Activated naive CD4-positive, alpha-beta T cell treated with anti-CD3 and anti-CD28 coated beads for 36 hours (primary cell): ENCODE measurements around the gene UNC13B. TPM values are rescaled to one million over a fixed set of nuclear protein-coding genes. Genes with fewer than 3 reads are reported as not detected.
"Not testable (repeated sequence)": the region's sequence is repeated elsewhere in the genome, so short reads cannot be mapped to it uniquely, and the experiment has no call there.

Experiments
- CTCF ChIA-PET: fragments of 350-600 bp; sonication (Branson Sonifier 250); formaldehyde crosslinking; loops from one replicate; lab custom pipeline; 2021; ENCODE audit warnings: antibody characterized with exemption; lab: Charles Lee
- DNase-seq: peaks from one replicate; pipeline ENCODE4 v3.0.0-alpha.2; 2020
- H3K27ac Mint-ChIP-seq: one replicate; pipeline ENCODE4 v1.8.0; 2021; ENCODE audit warnings: mild to moderate bottlenecking, mixed read lengths
- H3K27me3 Mint-ChIP-seq: one replicate; pipeline ENCODE4 v1.8.0; 2021; ENCODE audit warnings: low read depth, mixed read lengths
- H3K36me3 Mint-ChIP-seq: one replicate; pipeline ENCODE4 v1.8.0; 2021; ENCODE audit warnings: low read depth, mixed read lengths
- H3K4me1 Mint-ChIP-seq: one replicate; pipeline ENCODE4 v1.8.0; 2021; ENCODE audit warnings: low read depth, mixed read lengths
- H3K4me3 Mint-ChIP-seq: one replicate; pipeline ENCODE4 v1.8.0; 2021; ENCODE audit warnings: mild to moderate bottlenecking, moderate library complexity, mixed read lengths
- H3K9me3 Mint-ChIP-seq: one replicate; pipeline ENCODE4 v1.8.0; 2021; ENCODE audit warnings: mixed read lengths
- intact Hi-C: fragments of 100-400 bp; cut with micrococcal nuclease; formaldehyde crosslinking; loops from one replicate; pipeline ENCODE4 v1.15.1; 2023
- total RNA-seq, 2 experiments: library from RNA; stranded (reverse); gene quantifications; one replicate each; pipeline ENCODE4 v1.2.3, GENCODE V29; 2021

Gene UNC13B
- total RNA-seq, 2 experiments from 2014 or later = 5.4 to 6.4 TPM

GRCh38 chr9:35407846-35408245, 246.0 kb downstream of the UNC13B start:
- no peak for DNase-seq
- intact Hi-C loops = no loop called here
- Mint-ChIP-seq H3K4me3 (no peak overlapping the region), H3K27ac (no peak overlapping the region), H3K36me3 (no peaks in the 10 kb centered on the region), H3K4me1 (no peaks in the 10 kb centered on the region), H3K9me3 (no peaks in the 10 kb centered on the region), H3K27me3 (peaks cover 12% of the 10 kb centered on the region)
- CTCF ChIA-PET = no interaction called here

GRCh38 chr9:35409434-35409833, 247.6 kb downstream of the UNC13B start:
- intact Hi-C loops, H3K9me3 Mint-ChIP-seq, H3K4me3 Mint-ChIP-seq, H3K27ac Mint-ChIP-seq, CTCF ChIA-PET, H3K36me3 Mint-ChIP-seq, DNase-seq, H3K4me1 Mint-ChIP-seq: not testable (repeated sequence)
- H3K27me3 Mint-ChIP-seq = peaks cover 12% of the 10 kb centered on the region

GRCh38 chr9:35414889-35415288, 253.1 kb downstream of the UNC13B start:
- intact Hi-C loops = loop anchor here (2.0 kb wide), 1 partner anchor 298 kb away; no protein-coding TSS in a partner anchor
- DNase-seq = no peak
- H3K36me3 Mint-ChIP-seq = no peaks in the 10 kb centered on the region
- H3K9me3 Mint-ChIP-seq = no peaks in the 10 kb centered on the region
- H3K27me3 Mint-ChIP-seq = peaks cover 9% of the 10 kb centered on the region
- no peak overlapping the region for H3K4me3 Mint-ChIP-seq
- CTCF ChIA-PET = interaction anchor here (1.1 kb wide), 1 partner anchor 13 kb away, joined by 3 read pairs; no protein-coding TSS in a partner anchor
- no peaks in the 10 kb centered on the region for H3K4me1 Mint-ChIP-seq
- no peak overlapping the region for H3K27ac Mint-ChIP-seq

GRCh38 chr9:35415402-35416097, 253.7 kb downstream of the UNC13B start:
- H3K27me3 Mint-ChIP-seq = peaks cover 9% of the 10 kb centered on the region
- H3K36me3 Mint-ChIP-seq = no peaks in the 10 kb centered on the region
- H3K4me3 Mint-ChIP-seq = no peak overlapping the region
- H3K9me3 Mint-ChIP-seq = no peaks in the 10 kb centered on the region
- intact Hi-C loops = loop anchor here (2.0 kb wide), 1 partner anchor 299 kb away; no protein-coding TSS in a partner anchor
- CTCF ChIA-PET = interaction anchor here (1.1 kb wide), 1 partner anchor 12 kb away, joined by 3 read pairs; no protein-coding TSS in a partner anchor
- H3K4me1 Mint-ChIP-seq = no peaks in the 10 kb centered on the region
- DNase-seq = no peak
- H3K27ac Mint-ChIP-seq = no peak overlapping the region

GRCh38 chr9:35416098-35416427, 254.3 kb downstream of the UNC13B start:
- DNase-seq = no peak
- Mint-ChIP-seq H3K4me1 (no peaks in the 10 kb centered on the region), H3K36me3 (no peaks in the 10 kb centered on the region), H3K27me3 (peaks cover 9% of the 10 kb centered on the region), H3K4me3 (no peak overlapping the region), H3K27ac (no peak overlapping the region), H3K9me3 (no peaks in the 10 kb centered on the region)
- CTCF ChIA-PET = no interaction called here
- intact Hi-C loops = no loop called here

- Mint-ChIP-seq H3K4me1 (no peaks in the 10 kb centered on the region), H3K36me3 (no peaks in the 10 kb centered on the region), H3K27ac (no peak overlapping the region), H3K4me3 (no peak overlapping the region), H3K27me3 (peaks cover 10% of the 10 kb centered on the region), H3K9me3 (no peaks in the 10 kb centered on the region)
- CTCF ChIA-PET = no interaction called here
- intact Hi-C loops = no loop called here
- DNase-seq = no peak
Measured at GRCh38 chr9:35422346-35422745, 260.5 kb downstream of the UNC13B start.

- no peak overlapping the region for H3K27ac Mint-ChIP-seq
- CTCF ChIA-PET = no interaction called here
Measured at GRCh38 chr9:35422753-35423152, 260.9 kb downstream of the UNC13B start.

GRCh38 chr9:35423499-35423898, 261.7 kb downstream of the UNC13B start:
- CTCF ChIA-PET = no interaction called here
- Mint-ChIP-seq H3K4me1 (no peaks in the 10 kb centered on the region), H3K27ac (no peak overlapping the region), H3K36me3 (no peaks in the 10 kb centered on the region), H3K9me3 (peaks cover 3% of the 10 kb centered on the region), H3K4me3 (no peak overlapping the region), H3K27me3 (peaks cover 15% of the 10 kb centered on the region)
- intact Hi-C loops = no loop called here
- DNase-seq = no peak

More at GRCh38 chr9:35422753-35423152, 260.9 kb downstream of the UNC13B start:
- intact Hi-C loops = no loop called here
- Mint-ChIP-seq H3K9me3 (no peaks in the 10 kb centered on the region), H3K4me1 (no peaks in the 10 kb centered on the region), H3K36me3 (no peaks in the 10 kb centered on the region), H3K4me3 (no peak overlapping the region), H3K27me3 (peaks cover 12% of the 10 kb centered on the region)
- DNase-seq = no peak

- H3K4me3 Mint-ChIP-seq = no peak overlapping the region
- H3K9me3 Mint-ChIP-seq = peaks cover 5% of the 10 kb centered on the region
- no peaks in the 10 kb centered on the region for H3K36me3 Mint-ChIP-seq
- intact Hi-C loops = no loop called here
- no peak for DNase-seq
- H3K27me3 Mint-ChIP-seq = peaks cover 21% of the 10 kb centered on the region
- no peak overlapping the region for H3K27ac Mint-ChIP-seq
- CTCF ChIA-PET = interaction anchor here (0.6 to 1.0 kb wide), 2 partner anchors 18 to 556 kb away, joined by 3 read pairs; no protein-coding TSS in a partner anchor
- H3K4me1 Mint-ChIP-seq = no peaks in the 10 kb centered on the region
Measured at GRCh38 chr9:35424356-35425352, 262.8 kb downstream of the UNC13B start.

GRCh38 chr9:35426627-35427026, 264.8 kb downstream of the UNC13B start:
- DNase-seq = no peak
- H3K4me3 Mint-ChIP-seq = no peak overlapping the region
- H3K9me3 Mint-ChIP-seq = peaks cover 5% of the 10 kb centered on the region
- intact Hi-C loops = no loop called here
- H3K4me1 Mint-ChIP-seq = no peaks in the 10 kb centered on the region
- peaks cover 20% of the 10 kb centered on the region for H3K27me3 Mint-ChIP-seq
- CTCF ChIA-PET = no interaction called here
- no peak overlapping the region for H3K27ac Mint-ChIP-seq
- H3K36me3 Mint-ChIP-seq = no peaks in the 10 kb centered on the region

- Mint-ChIP-seq H3K27me3 (peaks cover 24% of the 10 kb centered on the region), H3K9me3 (peaks cover 5% of the 10 kb centered on the region), H3K27ac (no peak overlapping the region), H3K4me3 (no peak overlapping the region), H3K4me1 (no peaks in the 10 kb centered on the region), H3K36me3 (no peaks in the 10 kb centered on the region)
- no peak for DNase-seq
- CTCF ChIA-PET = no interaction called here
- intact Hi-C loops = no loop called here
Measured at GRCh38 chr9:35431467-35431866, 269.7 kb downstream of the UNC13B start.

- CTCF ChIA-PET = interaction anchor here (0.6 kb wide), 1 partner anchor 328 kb away, joined by 4 read pairs; no protein-coding TSS in a partner anchor
- intact Hi-C loops = no loop called here
- H3K4me1 Mint-ChIP-seq = no peaks in the 10 kb centered on the region
- H3K4me3 Mint-ChIP-seq = no peak overlapping the region
- DNase-seq = no peak
- peaks cover 19% of the 10 kb centered on the region for H3K27me3 Mint-ChIP-seq
- H3K36me3 Mint-ChIP-seq = no peaks in the 10 kb centered on the region
- H3K9me3 Mint-ChIP-seq = peaks cover 5% of the 10 kb centered on the region
- H3K27ac Mint-ChIP-seq = no peak overlapping the region
Measured at GRCh38 chr9:35432076-35432475, 270.3 kb downstream of the UNC13B start.
